GM23338 (cell line): ENCODE measurements around the gene AOC2. TPM values are rescaled to one million over a fixed set of nuclear protein-coding genes. Genes with fewer than 3 reads are reported as not detected.

Source experiments
- ATAC-seq: fragments of 200-7000 bp; cut with Tn5 transposase; 3 replicates; pipeline ENCODE4 v1.9.1; 2020
- DNase-seq: peaks from one replicate; pipeline ENCODE4 v3.0.0-alpha.2; 2015; ENCODE audit warnings: low spot score
- H2AFZ ChIP-seq: fragments of 200-600 bp; sonication (generic); 2 replicates; pipeline ENCODE4 v1.8.0; 2016; ENCODE audit warnings: antibody characterized with exemption, mild to moderate bottlenecking, moderate library complexity
- H3F3A ChIP-seq: fragments of 200-600 bp; sonication (generic); replicated peaks from 2 replicates; pipeline ENCODE4 v1.8.0; 2017; ENCODE audit warnings: antibody characterized with exemption, mixed run types, low read depth
- H3K27ac ChIP-seq: fragments of 200-600 bp; sonication (generic); 2 replicates; pipeline ENCODE4 v1.6.1; 2016; ENCODE audit warnings: low read depth
- H3K27me3 ChIP-seq: fragments of 200-600 bp; sonication (generic); 2 replicates; pipeline ENCODE4 v1.8.0; 2016; ENCODE audit warnings: mild to moderate bottlenecking, mixed run types, moderate library complexity; ENCODE audit not compliant: insufficient read depth
- H3K36me3 ChIP-seq: fragments of 200-600 bp; sonication (generic); 2 replicates; pipeline ENCODE4 v1.8.0; 2016; ENCODE audit warnings: mild to moderate bottlenecking; ENCODE audit not compliant: insufficient read depth
- H3K4me1 ChIP-seq: fragments of 200-600 bp; sonication (generic); 2 replicates; pipeline ENCODE4 v1.8.0; 2016; ENCODE audit warnings: mild to moderate bottlenecking, moderate library complexity; ENCODE audit not compliant: insufficient read depth
- H3K4me2 ChIP-seq: fragments of 200-600 bp; sonication (generic); 2 replicates; pipeline ENCODE4 v1.7.1; 2017; ENCODE audit warnings: mixed run types
- H3K4me3 ChIP-seq: fragments of 200-600 bp; sonication (generic); 2 replicates; pipeline ENCODE4 v1.6.1; 2016; ENCODE audit warnings: mixed run types
- H3K79me2 ChIP-seq: fragments of 200-600 bp; sonication (generic); replicated peaks from 2 replicates; pipeline ENCODE4 v1.8.0; 2017; ENCODE audit warnings: mild to moderate bottlenecking; ENCODE audit not compliant: insufficient read depth
- H3K9me2 ChIP-seq: fragments of 200-600 bp; sonication (generic); 2 replicates; pipeline ENCODE4 v1.8.0; 2017; ENCODE audit not compliant: insufficient read depth
- H4K20me1 ChIP-seq: fragments of 200-600 bp; sonication (generic); replicated peaks from 2 replicates; pipeline ENCODE4 v1.8.0; 2017; ENCODE audit warnings: mild to moderate bottlenecking; ENCODE audit not compliant: insufficient read depth
- H3K27ac Mint-ChIP-seq: 2 replicates; pipeline ENCODE4 v1.8.0; 2020; ENCODE audit warnings: inconsistent platforms, mild to moderate bottlenecking, moderate library complexity, mixed read lengths
- H3K27me3 Mint-ChIP-seq: 3 replicates; pipeline ENCODE4 v1.8.0; 2022; ENCODE audit warnings: low read depth, mild to moderate bottlenecking, moderate library complexity, mixed read lengths, inconsistent platforms; ENCODE audit not compliant: insufficient read depth, poor library complexity
- H3K36me3 Mint-ChIP-seq: 3 replicates; pipeline ENCODE4 v1.8.0; 2021; ENCODE audit warnings: low read depth, mild to moderate bottlenecking, inconsistent platforms, moderate library complexity, mixed read lengths
- H3K4me1 Mint-ChIP-seq: 3 replicates; pipeline ENCODE4 v1.8.0; 2020; ENCODE audit warnings: mild to moderate bottlenecking, inconsistent platforms, mixed read lengths
- H3K4me3 Mint-ChIP-seq: 3 replicates; pipeline ENCODE4 v1.8.0; 2021; ENCODE audit warnings: moderate library complexity, mild to moderate bottlenecking, inconsistent platforms, mixed read lengths
- H3K9me3 Mint-ChIP-seq: 3 replicates; pipeline ENCODE4 v1.8.0; 2020; ENCODE audit warnings: moderate library complexity, mild to moderate bottlenecking, inconsistent platforms, mixed read lengths
- CREB1 ChIP-seq: fragments of 250-450 bp; sonication (Bioruptor Pico); IDR thresholded peaks from 2 replicates; pipeline ENCODE4 v1.5.0; 2020; ENCODE audit warnings: low read depth, mild to moderate bottlenecking, moderate library complexity
- CTCF ChIP-seq, 2 experiments: fragments of 200-600 bp in 1 of 2; sonication (generic) in 1 of 2; conservative IDR thresholded peaks; 2 replicates each; pipeline versions ENCODE4 v1.5.1 to v1.6.1; 2016 to 2017; ENCODE audit warnings: antibody characterized with exemption in 2 of 2, low read depth in 2 of 2, mild to moderate bottlenecking in 2 of 2, moderate library complexity in 1 of 2
- ETS1 ChIP-seq: IDR thresholded peaks from 2 replicates; pipeline ENCODE4 v1.6.1; 2016; ENCODE audit warnings: antibody characterized with exemption
- EZH2 ChIP-seq: fragments of 200-600 bp; sonication (generic); IDR thresholded peaks from one replicate; pipeline ENCODE4 v1.8.0; 2017; ENCODE audit warnings: antibody characterized with exemption, mild to moderate bottlenecking, low read depth; ENCODE audit not compliant: unreplicated experiment
- EZH2phosphoT487 ChIP-seq: fragments of 200-600 bp; sonication (generic); IDR thresholded peaks from one replicate; pipeline ENCODE4 v1.8.1; 2018; ENCODE audit warnings: antibody characterized with exemption; ENCODE audit not compliant: unreplicated experiment
- JUNB ChIP-seq: IDR thresholded peaks from one replicate; pipeline ENCODE4 v1.6.1; 2016; ENCODE audit warnings: antibody characterized with exemption; ENCODE audit not compliant: unreplicated experiment
- NANOG ChIP-seq: IDR thresholded peaks from 2 replicates; pipeline ENCODE4 v1.6.1; 2016; ENCODE audit warnings: antibody characterized with exemption, borderline replicate concordance
- POLR2AphosphoS5 ChIP-seq: IDR thresholded peaks from 2 replicates; pipeline ENCODE4 v1.6.1; 2016; ENCODE audit warnings: antibody characterized with exemption, low read depth
- REST ChIP-seq: IDR thresholded peaks from one replicate; pipeline ENCODE4 v1.6.1; 2018; ENCODE audit warnings: antibody characterized with exemption; ENCODE audit not compliant: unreplicated experiment
- STAT1 ChIP-seq: IDR thresholded peaks from one replicate; pipeline ENCODE4 v1.6.1; 2016; ENCODE audit warnings: antibody characterized with exemption; ENCODE audit not compliant: unreplicated experiment
- ZNF114 ChIP-seq: fragments of 250-450 bp; sonication (Bioruptor Pico); IDR thresholded peaks from 2 replicates; pipeline ENCODE4 v1.5.0; 2020; ENCODE audit warnings: mild to moderate bottlenecking, moderate library complexity
- ZNF331 ChIP-seq: fragments of 250-450 bp; sonication (Bioruptor Pico); IDR thresholded peaks from 2 replicates; pipeline ENCODE4 v1.5.0; 2020; ENCODE audit warnings: low read depth, mild to moderate bottlenecking, moderate library complexity
- polyA plus RNA-seq: library from polyadenylated mRNA; unstranded; fragments of >200 nt; fragmentation: Nextera tagmentation; extraction: Ambion mirVana; gene quantifications from 2 replicates; pipeline ENCODE4 v1.2.1, GENCODE V29; 2016
- total RNA-seq: library from RNA; depleted of rRNA; stranded (reverse); fragments of >200 nt; shearing (Covaris generic); gene quantifications from 2 replicates; pipeline ENCODE4 v1.2.3, GENCODE V29; 2014
- TF ChIP-seq, protein P1 (sequence below): fragments of 250-450 bp; sonication (Bioruptor Pico); IDR thresholded peaks from 2 replicates; pipeline ENCODE4 v1.5.0; 2020; ENCODE audit warnings: mild to moderate bottlenecking, moderate library complexity

AOC2 gene
- total and polyA plus RNA-seq, 2 experiments from 2014 or later = 2.0 to 5.8 TPM

- peaks cover 12% of the 10 kb centered on the region for H3K36me3 ChIP-seq
- no peak overlapping the region for H2AFZ ChIP-seq
Measured at GRCh38 chr17:42809250-42809649, 35.1 kb upstream of the AOC2 start.

More at GRCh38 chr17:42809250-42809649, 35.1 kb upstream of the AOC2 start:
- peaks cover 5% of the 10 kb centered on the region for H4K20me1 ChIP-seq
- no peak overlapping the region for H3K4me3 ChIP-seq
- Mint-ChIP-seq H3K27ac (no peak overlapping the region), H3K4me1 (no peaks in the 10 kb centered on the region), H3K36me3 (peaks cover 14% of the 10 kb centered on the region), H3K9me3 (no peaks in the 10 kb centered on the region), H3K27me3 (no peaks in the 10 kb centered on the region), H3K4me3 (no peak overlapping the region)
- H3F3A ChIP-seq = no peaks in the 10 kb centered on the region
- TF ChIP-seq REST (no peak), CREB1 (CRISPR knock-in tag) (no peak), NANOG (no peak), CTCF (conservative IDR thresholded peaks at IDR 0.05; ENCODE audit: low read depth in 2 of 2) (no peak), EZH2phosphoT487 (no peak), ZNF331 (CRISPR knock-in tag) (no peak), ZNF114 (CRISPR knock-in tag) (no peak), POLR2AphosphoS5 (no peak), STAT1 (no peak), JUNB (no peak), EZH2 (no peak), ETS1 (no peak)
- TF ChIP-seq, protein P1, sequence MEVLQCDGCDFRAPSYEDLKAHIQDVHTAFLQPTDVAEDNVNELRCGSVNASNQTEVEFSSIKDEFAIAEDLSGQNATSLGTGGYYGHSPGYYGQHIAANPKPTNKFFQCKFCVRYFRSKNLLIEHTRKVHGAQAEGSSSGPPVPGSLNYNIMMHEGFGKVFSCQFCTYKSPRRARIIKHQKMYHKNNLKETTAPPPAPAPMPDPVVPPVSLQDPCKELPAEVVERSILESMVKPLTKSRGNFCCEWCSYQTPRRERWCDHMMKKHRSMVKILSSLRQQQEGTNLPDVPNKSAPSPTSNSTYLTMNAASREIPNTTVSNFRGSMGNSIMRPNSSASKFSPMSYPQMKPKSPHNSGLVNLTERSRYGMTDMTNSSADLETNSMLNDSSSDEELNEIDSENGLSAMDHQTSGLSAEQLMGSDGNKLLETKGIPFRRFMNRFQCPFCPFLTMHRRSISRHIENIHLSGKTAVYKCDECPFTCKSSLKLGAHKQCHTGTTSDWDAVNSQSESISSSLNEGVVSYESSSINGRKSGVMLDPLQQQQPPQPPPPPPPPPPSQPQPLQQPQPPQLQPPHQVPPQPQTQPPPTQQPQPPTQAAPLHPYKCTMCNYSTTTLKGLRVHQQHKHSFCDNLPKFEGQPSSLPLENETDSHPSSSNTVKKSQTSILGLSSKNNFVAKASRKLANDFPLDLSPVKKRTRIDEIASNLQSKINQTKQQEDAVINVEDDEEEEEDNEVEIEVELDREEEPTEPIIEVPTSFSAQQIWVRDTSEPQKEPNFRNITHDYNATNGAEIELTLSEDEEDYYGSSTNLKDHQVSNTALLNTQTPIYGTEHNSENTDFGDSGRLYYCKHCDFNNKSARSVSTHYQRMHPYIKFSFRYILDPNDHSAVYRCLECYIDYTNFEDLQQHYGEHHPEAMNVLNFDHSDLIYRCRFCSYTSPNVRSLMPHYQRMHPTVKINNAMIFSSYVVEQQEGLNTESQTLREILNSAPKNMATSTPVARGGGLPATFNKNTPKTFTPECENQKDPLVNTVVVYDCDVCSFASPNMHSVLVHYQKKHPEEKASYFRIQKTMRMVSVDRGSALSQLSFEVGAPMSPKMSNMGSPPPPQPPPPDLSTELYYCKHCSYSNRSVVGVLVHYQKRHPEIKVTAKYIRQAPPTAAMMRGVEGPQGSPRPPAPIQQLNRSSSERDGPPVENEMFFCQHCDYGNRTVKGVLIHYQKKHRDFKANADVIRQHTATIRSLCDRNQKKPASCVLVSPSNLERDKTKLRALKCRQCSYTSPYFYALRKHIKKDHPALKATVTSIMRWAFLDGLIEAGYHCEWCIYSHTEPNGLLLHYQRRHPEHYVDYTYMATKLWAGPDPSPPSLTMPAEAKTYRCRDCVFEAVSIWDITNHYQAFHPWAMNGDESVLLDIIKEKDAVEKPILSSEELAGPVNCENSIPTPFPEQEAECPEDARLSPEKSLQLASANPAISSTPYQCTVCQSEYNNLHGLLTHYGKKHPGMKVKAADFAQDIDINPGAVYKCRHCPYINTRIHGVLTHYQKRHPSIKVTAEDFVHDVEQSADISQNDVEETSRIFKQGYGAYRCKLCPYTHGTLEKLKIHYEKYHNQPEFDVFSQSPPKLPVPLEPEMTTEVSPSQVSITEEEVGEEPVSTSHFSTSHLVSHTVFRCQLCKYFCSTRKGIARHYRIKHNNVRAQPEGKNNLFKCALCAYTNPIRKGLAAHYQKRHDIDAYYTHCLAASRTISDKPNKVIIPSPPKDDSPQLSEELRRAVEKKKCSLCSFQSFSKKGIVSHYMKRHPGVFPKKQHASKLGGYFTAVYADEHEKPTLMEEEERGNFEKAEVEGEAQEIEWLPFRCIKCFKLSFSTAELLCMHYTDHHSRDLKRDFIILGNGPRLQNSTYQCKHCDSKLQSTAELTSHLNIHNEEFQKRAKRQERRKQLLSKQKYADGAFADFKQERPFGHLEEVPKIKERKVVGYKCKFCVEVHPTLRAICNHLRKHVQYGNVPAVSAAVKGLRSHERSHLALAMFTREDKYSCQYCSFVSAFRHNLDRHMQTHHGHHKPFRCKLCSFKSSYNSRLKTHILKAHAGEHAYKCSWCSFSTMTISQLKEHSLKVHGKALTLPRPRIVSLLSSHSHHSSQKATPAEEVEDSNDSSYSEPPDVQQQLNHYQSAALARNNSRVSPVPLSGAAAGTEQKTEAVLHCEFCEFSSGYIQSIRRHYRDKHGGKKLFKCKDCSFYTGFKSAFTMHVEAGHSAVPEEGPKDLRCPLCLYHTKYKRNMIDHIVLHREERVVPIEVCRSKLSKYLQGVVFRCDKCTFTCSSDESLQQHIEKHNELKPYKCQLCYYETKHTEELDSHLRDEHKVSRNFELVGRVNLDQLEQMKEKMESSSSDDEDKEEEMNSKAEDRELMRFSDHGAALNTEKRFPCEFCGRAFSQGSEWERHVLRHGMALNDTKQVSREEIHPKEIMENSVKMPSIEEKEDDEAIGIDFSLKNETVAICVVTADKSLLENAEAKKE (CRISPR knock-in tag) = no peak
- no peaks in the 10 kb centered on the region for H3K79me2 ChIP-seq
- H3K27me3 ChIP-seq = no peaks in the 10 kb centered on the region
- H3K9me2 ChIP-seq = no peaks in the 10 kb centered on the region
- H3K27ac ChIP-seq = no peak overlapping the region
- no peak for DNase-seq
- no peaks in the 10 kb centered on the region for H3K4me1 ChIP-seq
- no peak overlapping the region for H3K4me2 ChIP-seq
- ATAC-seq = no peak
